Tibial artery (tissue), 4 donors: Measurements from ENCODE around the gene TMEM186.
"Not testable (repeated sequence)": the region's sequence is repeated elsewhere in the genome, so short reads cannot be mapped to it uniquely, and the experiment has no call there.

ENCODE experiments used
- DNase-seq, 2 donors: peaks; one replicate each; pipeline ENCODE4 v3.0.0-alpha.2; 2019
- H3K27ac ChIP-seq, 2 donors: fragments of 200-600 bp; sonication (generic) in 1 of 2; 1 replicate in 1 of 2; 2 replicates in 1 of 2; pipeline ENCODE4 v1.5.1; 2018 to 2019; ENCODE audit warnings: mild to moderate bottlenecking in 1 of 2
- H3K27me3 ChIP-seq, 2 donors: fragments of 200-600 bp; sonication (generic) in 1 of 2; one replicate each; pipeline versions ENCODE4 v1.5.1 to v1.6.0; 2016 to 2019
- H3K36me3 ChIP-seq, 3 donors: fragments of 200-600 bp; sonication (generic) in 2 of 3; one replicate each; pipeline ENCODE4 v1.5.1; 2016 to 2019; ENCODE audit warnings: mild to moderate bottlenecking in 2 of 3
- H3K4me1 ChIP-seq, 4 donors: fragments of 200-600 bp; sonication (generic) in 2 of 4; 1 replicate in 3 of 4; 2 replicates in 1 of 4; pipeline ENCODE4 v1.5.1; 2016 to 2019
- H3K4me3 ChIP-seq, 2 donors: fragments of 200-600 bp; sonication (generic) in 1 of 2; 1 replicate in 1 of 2; 2 replicates in 1 of 2; pipeline ENCODE4 v1.5.1; 2018 to 2019; ENCODE audit warnings: mild to moderate bottlenecking in 2 of 2
- H3K9me3 ChIP-seq, 3 donors: fragments of 200-600 bp; sonication (generic) in 1 of 3; one replicate each; pipeline ENCODE4 v1.5.1; 2016 to 2019
- intact Hi-C: fragments of 100-400 bp; cut with DNase I; formaldehyde crosslinking; loops from one replicate; pipeline ENCODE4 v1.15.0; 2023; ENCODE audit warnings: low total_unique reads
- TF ChIP-seq, protein P1 (sequence below), 2 experiments: fragments of 200-600 bp in 1 of 2; fragments of 450-650 bp in 1 of 2; IDR thresholded peaks; one replicate each; pipeline ENCODE4 v1.5.1; 2017 to 2019; ENCODE audit warnings: antibody characterized with exemption in 2 of 2, mild to moderate bottlenecking in 1 of 2, moderate library complexity in 1 of 2

Gene TMEM186

DNA sequence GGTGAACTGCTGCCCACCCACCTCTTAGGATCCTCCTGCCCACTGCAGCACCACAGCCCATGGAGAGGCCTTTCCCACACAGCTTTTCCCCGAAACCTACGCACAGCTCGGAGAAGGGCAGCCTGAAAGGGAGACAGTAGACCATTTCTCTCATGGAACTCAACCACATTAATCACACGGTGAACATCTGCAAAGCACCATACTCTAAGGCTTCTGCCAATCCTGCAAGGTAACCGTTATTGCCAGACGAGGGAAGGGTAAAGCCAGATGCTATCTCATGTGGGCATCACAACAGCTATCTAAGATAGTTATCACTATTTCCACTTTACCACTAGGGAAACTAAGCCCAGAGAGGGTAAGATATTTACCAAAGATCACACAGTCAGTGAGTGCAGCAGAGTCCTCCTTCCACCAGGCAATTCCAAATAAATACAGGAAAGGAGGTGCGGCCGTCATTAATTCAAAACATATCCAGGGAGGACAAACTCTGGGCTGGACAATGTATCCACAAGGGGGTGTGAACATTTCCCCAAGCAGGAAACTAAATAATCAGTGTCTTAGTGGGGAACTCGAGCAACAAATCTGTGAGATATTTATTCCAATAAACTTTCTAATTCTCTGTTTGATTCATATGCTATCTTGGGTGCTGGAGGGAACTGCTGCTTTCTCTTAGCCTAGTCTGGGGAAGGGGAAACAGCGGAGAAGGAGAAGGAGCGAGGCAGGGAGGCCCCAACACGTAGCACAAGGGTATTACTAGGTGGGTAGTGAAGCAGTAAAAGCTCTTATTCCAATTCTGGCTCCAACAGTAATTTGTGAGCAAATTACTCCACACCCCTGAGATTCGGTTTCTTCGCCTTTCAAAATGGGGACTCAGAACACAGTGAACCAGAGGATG lies 723 bp downstream of the TMEM186 start:
- intact Hi-C loops: loop anchor here (5.0 to 10.0 kb wide), 2 partner anchors 71 to 122 kb away; partner anchors contain the start of genes ABAT and CARHSP1
- TF ChIP-seq, protein P1, sequence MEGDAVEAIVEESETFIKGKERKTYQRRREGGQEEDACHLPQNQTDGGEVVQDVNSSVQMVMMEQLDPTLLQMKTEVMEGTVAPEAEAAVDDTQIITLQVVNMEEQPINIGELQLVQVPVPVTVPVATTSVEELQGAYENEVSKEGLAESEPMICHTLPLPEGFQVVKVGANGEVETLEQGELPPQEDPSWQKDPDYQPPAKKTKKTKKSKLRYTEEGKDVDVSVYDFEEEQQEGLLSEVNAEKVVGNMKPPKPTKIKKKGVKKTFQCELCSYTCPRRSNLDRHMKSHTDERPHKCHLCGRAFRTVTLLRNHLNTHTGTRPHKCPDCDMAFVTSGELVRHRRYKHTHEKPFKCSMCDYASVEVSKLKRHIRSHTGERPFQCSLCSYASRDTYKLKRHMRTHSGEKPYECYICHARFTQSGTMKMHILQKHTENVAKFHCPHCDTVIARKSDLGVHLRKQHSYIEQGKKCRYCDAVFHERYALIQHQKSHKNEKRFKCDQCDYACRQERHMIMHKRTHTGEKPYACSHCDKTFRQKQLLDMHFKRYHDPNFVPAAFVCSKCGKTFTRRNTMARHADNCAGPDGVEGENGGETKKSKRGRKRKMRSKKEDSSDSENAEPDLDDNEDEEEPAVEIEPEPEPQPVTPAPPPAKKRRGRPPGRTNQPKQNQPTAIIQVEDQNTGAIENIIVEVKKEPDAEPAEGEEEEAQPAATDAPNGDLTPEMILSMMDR (IDR thresholded peaks at IDR 0.05): no peak
- no peaks in the 10 kb centered on the region for H3K9me3 ChIP-seq
- H3K4me1 ChIP-seq: peaks cover 0 to 62% (median 30%) of the 10 kb centered on the region in 4 donors
- H3K27me3 ChIP-seq: no peaks in the 10 kb centered on the region
- peak overlapping the region; percentile 94 to 98 for H3K4me3 ChIP-seq
- H3K27ac ChIP-seq: peak overlapping the region; percentile 83 to 86
- peaks cover 2 to 7% (median 6%) of the 10 kb centered on the region in 3 donors for H3K36me3 ChIP-seq
- DNase-seq: no peak

DNA sequence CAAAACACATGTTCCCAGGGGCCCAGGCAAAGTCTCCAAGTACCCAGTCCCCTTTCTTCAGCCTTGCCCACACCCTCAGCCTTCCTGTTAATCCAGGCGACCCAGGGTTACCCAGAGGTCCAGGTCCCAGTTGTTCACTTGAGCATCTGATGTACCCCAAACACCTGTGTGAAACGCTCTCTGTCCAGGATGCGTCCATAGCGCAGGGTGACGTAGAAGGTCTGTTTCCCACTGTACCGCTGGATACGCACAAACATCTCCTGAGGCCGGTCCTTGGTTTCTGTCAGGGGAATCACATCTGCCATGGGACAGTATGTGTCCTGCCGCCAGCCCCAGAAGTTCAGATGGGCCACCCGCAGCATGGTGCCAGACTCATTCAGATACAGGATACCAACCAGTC lies 1.6 kb downstream of the TMEM186 start:
- TF ChIP-seq, protein P1 (IDR thresholded peaks at IDR 0.05): no peak
- Histone ChIP-seq H3K27me3 (no peaks in the 10 kb centered on the region), H3K36me3 (peaks cover 0 to 4% (median 0%) of the 10 kb centered on the region in 3 donors), H3K4me3 (no peak overlapping the region), H3K9me3 (no peaks in the 10 kb centered on the region), H3K27ac (no peak overlapping the region), H3K4me1 (peaks cover 0 to 56% (median 27%) of the 10 kb centered on the region in 4 donors)
- no peak for DNase-seq
- intact Hi-C loops: loop anchor here (5.0 to 10.0 kb wide), 2 partner anchors 71 to 121 kb away; partner anchors contain the start of genes ABAT and CARHSP1

DNA sequence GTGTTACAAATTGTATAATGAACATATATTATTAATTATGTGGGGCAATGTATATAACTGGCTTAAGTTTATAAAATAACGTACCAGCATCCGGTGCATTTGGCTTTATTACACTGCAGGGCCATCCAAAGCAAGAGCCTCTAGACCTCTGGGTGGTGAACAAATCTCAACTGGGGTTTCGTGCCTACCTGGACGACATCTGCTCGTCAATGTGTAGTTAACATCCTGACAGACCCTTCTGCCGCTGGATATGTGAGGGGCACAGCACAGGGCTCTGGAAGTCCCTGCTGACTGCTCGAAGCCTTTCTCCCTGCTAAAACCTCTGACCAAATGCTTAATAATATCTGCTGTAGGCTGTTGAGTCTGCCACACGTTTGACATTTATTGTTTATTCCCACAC lies 2.3 kb downstream of the TMEM186 start:
- intact Hi-C loops: loop anchor here (5.0 to 10.0 kb wide), 2 partner anchors 72 to 120 kb away; partner anchors contain the start of genes ABAT and CARHSP1
- H3K4me3 ChIP-seq: no peak overlapping the region
- no peaks in the 10 kb centered on the region for H3K27me3 ChIP-seq
- H3K27ac ChIP-seq: no peak overlapping the region
- H3K4me1 ChIP-seq: peaks cover 0 to 50% (median 24%) of the 10 kb centered on the region in 4 donors
- H3K9me3 ChIP-seq: no peaks in the 10 kb centered on the region
- TF ChIP-seq, protein P1 (IDR thresholded peaks at IDR 0.05): no peak
- no peak for DNase-seq
- H3K36me3 ChIP-seq: peaks cover 0 to 4% (median 0%) of the 10 kb centered on the region in 3 donors

DNA sequence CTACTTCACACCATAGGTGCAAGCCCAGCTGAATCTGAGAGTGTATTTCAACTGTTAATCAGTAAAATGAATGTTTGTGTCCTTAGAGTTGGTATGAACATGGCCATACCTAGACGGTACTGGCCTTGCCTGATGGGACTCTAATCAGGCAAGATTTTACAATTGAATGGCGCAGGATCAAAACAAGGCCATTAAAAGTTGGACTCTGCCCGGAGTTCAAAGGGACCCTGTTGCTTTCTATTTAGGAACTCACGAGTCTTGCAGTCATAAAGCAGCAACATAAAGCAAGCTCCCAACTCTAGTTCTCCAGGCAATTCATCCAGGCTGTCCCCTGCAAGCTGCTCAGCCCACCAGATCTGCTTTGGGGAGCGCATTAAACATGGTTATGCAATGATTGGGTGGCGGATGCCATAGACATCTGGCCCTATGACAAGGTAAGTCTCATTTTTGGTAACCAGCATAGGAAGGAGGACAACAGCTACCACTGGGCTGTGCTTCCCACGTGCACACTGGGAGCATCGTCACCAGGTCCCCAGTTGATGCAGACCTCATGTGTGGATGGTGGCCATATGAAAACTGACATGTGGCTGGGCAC lies 8.8 kb downstream of the TMEM186 start:
- H3K4me3 ChIP-seq: no peak overlapping the region
- DNase-seq: no peak

DNA sequence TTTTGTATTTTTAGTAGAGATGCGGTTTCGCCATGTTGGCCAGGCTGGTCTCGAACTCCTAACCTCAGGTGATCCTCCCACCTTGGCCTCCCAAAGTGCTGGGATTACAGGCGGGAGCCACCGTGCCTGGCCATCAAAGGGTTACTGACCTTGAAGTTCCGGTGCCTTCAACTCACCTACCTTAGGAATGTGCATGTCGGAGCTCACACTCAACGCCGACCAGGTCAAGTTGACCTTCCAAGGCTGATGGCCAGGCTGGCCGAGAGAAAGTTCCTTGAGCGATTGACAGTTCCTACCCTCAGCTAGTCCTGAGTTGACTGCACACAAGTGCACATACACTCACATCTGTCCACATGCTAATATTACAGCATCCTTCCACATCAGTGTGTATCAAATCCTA lies 11.1 kb downstream of the TMEM186 start:
- H3K9me3 ChIP-seq, H3K27me3 ChIP-seq, H3K4me1 ChIP-seq, intact Hi-C loops, H3K27ac ChIP-seq, H3K4me3 ChIP-seq, DNase-seq: not testable (repeated sequence)
- H3K36me3 ChIP-seq: peaks cover 0 to 15% (median 0%) of the 10 kb centered on the region in 3 donors

More for the DNA sequence above, 8.8 kb downstream of the TMEM186 start:
- H3K4me1 ChIP-seq: peaks cover 0 to 6% (median 0%) of the 10 kb centered on the region in 4 donors
- H3K9me3 ChIP-seq: no peaks in the 10 kb centered on the region
- H3K27me3 ChIP-seq: no peaks in the 10 kb centered on the region
- intact Hi-C loops: no loop called here
- TF ChIP-seq, protein P1 (IDR thresholded peaks at IDR 0.05): no peak
- no peaks in the 10 kb centered on the region for H3K36me3 ChIP-seq
- no peak overlapping the region for H3K27ac ChIP-seq

DNA sequence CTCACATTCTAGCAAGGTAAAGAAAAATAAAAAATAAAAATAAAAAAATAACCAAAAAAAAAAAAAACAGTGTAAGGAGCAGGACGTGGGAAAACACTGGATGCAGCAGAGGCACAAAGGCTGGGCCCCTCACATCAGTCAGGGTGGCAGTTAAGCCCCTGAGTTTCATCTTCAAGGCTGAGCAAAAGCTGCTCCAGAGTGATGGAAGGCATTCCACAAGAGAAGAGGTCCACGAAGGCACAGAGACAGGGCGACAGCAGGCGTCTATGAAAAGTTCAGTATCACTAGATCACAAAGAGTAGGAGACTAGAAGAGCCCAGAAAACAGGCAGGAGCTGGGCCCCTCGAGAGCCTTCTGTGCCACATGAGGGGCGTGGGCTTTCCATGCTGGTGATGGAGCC lies 12.0 kb downstream of the TMEM186 start:
- no peaks in the 10 kb centered on the region for H3K4me1 ChIP-seq
- intact Hi-C loops: no loop called here
- DNase-seq: no peak
- H3K9me3 ChIP-seq: no peaks in the 10 kb centered on the region
- H3K4me3 ChIP-seq: no peak overlapping the region
- TF ChIP-seq, protein P1 (IDR thresholded peaks at IDR 0.05): no peak
- no peaks in the 10 kb centered on the region for H3K27me3 ChIP-seq
- H3K27ac ChIP-seq: no peak overlapping the region
- peaks cover 0 to 16% (median 0%) of the 10 kb centered on the region in 3 donors for H3K36me3 ChIP-seq
